GM23338 (cell line): ENCODE measurements around the gene INPP5A. TPM values are rescaled to one million over a fixed set of nuclear protein-coding genes. Genes with fewer than 3 reads are reported as not detected.
"Not testable (repeated sequence)": the region's sequence is repeated elsewhere in the genome, so short reads cannot be mapped to it uniquely, and the experiment has no call there.

Experiments used
- ATAC-seq: fragments of 200-7000 bp; cut with Tn5 transposase; 3 replicates; pipeline ENCODE4 v1.9.1; 2020
- DNase-seq: peaks from one replicate; pipeline ENCODE4 v3.0.0-alpha.2; 2015; ENCODE audit warnings: low spot score
- H2AFZ ChIP-seq: fragments of 200-600 bp; sonication (generic); 2 replicates; pipeline ENCODE4 v1.8.0; 2016; ENCODE audit warnings: antibody characterized with exemption, mild to moderate bottlenecking, moderate library complexity
- H3F3A ChIP-seq: fragments of 200-600 bp; sonication (generic); replicated peaks from 2 replicates; pipeline ENCODE4 v1.8.0; 2017; ENCODE audit warnings: antibody characterized with exemption, mixed run types, low read depth
- H3K27ac ChIP-seq: fragments of 200-600 bp; sonication (generic); 2 replicates; pipeline ENCODE4 v1.6.1; 2016; ENCODE audit warnings: low read depth
- H3K27me3 ChIP-seq: fragments of 200-600 bp; sonication (generic); 2 replicates; pipeline ENCODE4 v1.8.0; 2016; ENCODE audit warnings: mild to moderate bottlenecking, mixed run types, moderate library complexity; ENCODE audit not compliant: insufficient read depth
- H3K36me3 ChIP-seq: fragments of 200-600 bp; sonication (generic); 2 replicates; pipeline ENCODE4 v1.8.0; 2016; ENCODE audit warnings: mild to moderate bottlenecking; ENCODE audit not compliant: insufficient read depth
- H3K4me1 ChIP-seq: fragments of 200-600 bp; sonication (generic); 2 replicates; pipeline ENCODE4 v1.8.0; 2016; ENCODE audit warnings: mild to moderate bottlenecking, moderate library complexity; ENCODE audit not compliant: insufficient read depth
- H3K4me2 ChIP-seq: fragments of 200-600 bp; sonication (generic); 2 replicates; pipeline ENCODE4 v1.7.1; 2017; ENCODE audit warnings: mixed run types
- H3K4me3 ChIP-seq: fragments of 200-600 bp; sonication (generic); 2 replicates; pipeline ENCODE4 v1.6.1; 2016; ENCODE audit warnings: mixed run types
- H3K79me2 ChIP-seq: fragments of 200-600 bp; sonication (generic); replicated peaks from 2 replicates; pipeline ENCODE4 v1.8.0; 2017; ENCODE audit warnings: mild to moderate bottlenecking; ENCODE audit not compliant: insufficient read depth
- H3K9me2 ChIP-seq: fragments of 200-600 bp; sonication (generic); 2 replicates; pipeline ENCODE4 v1.8.0; 2017; ENCODE audit not compliant: insufficient read depth
- H4K20me1 ChIP-seq: fragments of 200-600 bp; sonication (generic); replicated peaks from 2 replicates; pipeline ENCODE4 v1.8.0; 2017; ENCODE audit warnings: mild to moderate bottlenecking; ENCODE audit not compliant: insufficient read depth
- H3K27ac Mint-ChIP-seq: 2 replicates; pipeline ENCODE4 v1.8.0; 2020; ENCODE audit warnings: inconsistent platforms, mild to moderate bottlenecking, moderate library complexity, mixed read lengths
- H3K27me3 Mint-ChIP-seq: 3 replicates; pipeline ENCODE4 v1.8.0; 2022; ENCODE audit warnings: low read depth, mild to moderate bottlenecking, moderate library complexity, mixed read lengths, inconsistent platforms; ENCODE audit not compliant: insufficient read depth, poor library complexity
- H3K36me3 Mint-ChIP-seq: 3 replicates; pipeline ENCODE4 v1.8.0; 2021; ENCODE audit warnings: low read depth, mild to moderate bottlenecking, inconsistent platforms, moderate library complexity, mixed read lengths
- H3K4me1 Mint-ChIP-seq: 3 replicates; pipeline ENCODE4 v1.8.0; 2020; ENCODE audit warnings: mild to moderate bottlenecking, inconsistent platforms, mixed read lengths
- H3K4me3 Mint-ChIP-seq: 3 replicates; pipeline ENCODE4 v1.8.0; 2021; ENCODE audit warnings: moderate library complexity, mild to moderate bottlenecking, inconsistent platforms, mixed read lengths
- H3K9me3 Mint-ChIP-seq: 3 replicates; pipeline ENCODE4 v1.8.0; 2020; ENCODE audit warnings: moderate library complexity, mild to moderate bottlenecking, inconsistent platforms, mixed read lengths
- CTCF ChIP-seq, 2 experiments: fragments of 200-600 bp in 1 of 2; sonication (generic) in 1 of 2; conservative IDR thresholded peaks; 2 replicates each; pipeline versions ENCODE4 v1.5.1 to v1.6.1; 2016 to 2017; ENCODE audit warnings: antibody characterized with exemption in 2 of 2, low read depth in 2 of 2, mild to moderate bottlenecking in 2 of 2, moderate library complexity in 1 of 2
- ETS1 ChIP-seq: IDR thresholded peaks from 2 replicates; pipeline ENCODE4 v1.6.1; 2016; ENCODE audit warnings: antibody characterized with exemption
- EZH2 ChIP-seq: fragments of 200-600 bp; sonication (generic); IDR thresholded peaks from one replicate; pipeline ENCODE4 v1.8.0; 2017; ENCODE audit warnings: antibody characterized with exemption, mild to moderate bottlenecking, low read depth; ENCODE audit not compliant: unreplicated experiment
- JUNB ChIP-seq: IDR thresholded peaks from one replicate; pipeline ENCODE4 v1.6.1; 2016; ENCODE audit warnings: antibody characterized with exemption; ENCODE audit not compliant: unreplicated experiment
- NANOG ChIP-seq: IDR thresholded peaks from 2 replicates; pipeline ENCODE4 v1.6.1; 2016; ENCODE audit warnings: antibody characterized with exemption, borderline replicate concordance
- POLR2AphosphoS5 ChIP-seq: IDR thresholded peaks from 2 replicates; pipeline ENCODE4 v1.6.1; 2016; ENCODE audit warnings: antibody characterized with exemption, low read depth
- ZNF114 ChIP-seq: fragments of 250-450 bp; sonication (Bioruptor Pico); IDR thresholded peaks from 2 replicates; pipeline ENCODE4 v1.5.0; 2020; ENCODE audit warnings: mild to moderate bottlenecking, moderate library complexity
- ZNF331 ChIP-seq: fragments of 250-450 bp; sonication (Bioruptor Pico); IDR thresholded peaks from 2 replicates; pipeline ENCODE4 v1.5.0; 2020; ENCODE audit warnings: low read depth, mild to moderate bottlenecking, moderate library complexity
- ZNF462 ChIP-seq: fragments of 250-450 bp; sonication (Bioruptor Pico); IDR thresholded peaks from 2 replicates; pipeline ENCODE4 v1.5.0; 2020; ENCODE audit warnings: mild to moderate bottlenecking, moderate library complexity
- polyA plus RNA-seq: library from polyadenylated mRNA; unstranded; fragments of >200 nt; fragmentation: Nextera tagmentation; extraction: Ambion mirVana; gene quantifications from 2 replicates; pipeline ENCODE4 v1.2.1, GENCODE V29; 2016
- total RNA-seq: library from RNA; depleted of rRNA; stranded (reverse); fragments of >200 nt; shearing (Covaris generic); gene quantifications from 2 replicates; pipeline ENCODE4 v1.2.3, GENCODE V29; 2014

INPP5A gene
- total and polyA plus RNA-seq, 2 experiments from 2014 or later: 5.9 to 40.6 TPM

GRCh38 chr10:132505546-132505945, 32.0 kb upstream of the INPP5A start:
- not testable (repeated sequence) for H2AFZ ChIP-seq, DNase-seq, H3K27ac ChIP-seq, H3K27me3 ChIP-seq, H3K4me3 Mint-ChIP-seq, H3F3A ChIP-seq, H3K36me3 ChIP-seq, H3K4me1 ChIP-seq, H3K9me2 ChIP-seq, H3K27me3 Mint-ChIP-seq, H4K20me1 ChIP-seq, H3K4me1 Mint-ChIP-seq, H3K27ac Mint-ChIP-seq, ATAC-seq, H3K9me3 Mint-ChIP-seq, H3K4me2 ChIP-seq, H3K79me2 ChIP-seq, H3K36me3 Mint-ChIP-seq, H3K4me3 ChIP-seq

GRCh38 chr10:132506711-132507408, 30.7 kb upstream of the INPP5A start:
- no peaks in the 10 kb centered on the region for H3K4me1 Mint-ChIP-seq
- no peak overlapping the region for H3K4me3 Mint-ChIP-seq
- H3K27ac Mint-ChIP-seq: no peak overlapping the region
- no peaks in the 10 kb centered on the region for H3K36me3 ChIP-seq
- no peaks in the 10 kb centered on the region for H3K9me2 ChIP-seq
- H3K4me3 ChIP-seq: no peak overlapping the region
- no peak overlapping the region for H3K27ac ChIP-seq
- H3K9me3 Mint-ChIP-seq: no peaks in the 10 kb centered on the region
- TF ChIP-seq EZH2 (no peak), NANOG (no peak), ZNF331 (CRISPR knock-in tag) (no peak), POLR2AphosphoS5 (no peak), ETS1 (no peak), JUNB (no peak), ZNF462 (no peak), CTCF (conservative IDR thresholded peaks at IDR 0.05; ENCODE audit: low read depth in 2 of 2) (no peak), ZNF114 (CRISPR knock-in tag) (no peak)
- no peak for DNase-seq
- H3K4me2 ChIP-seq: no peak overlapping the region
- no peaks in the 10 kb centered on the region for H3F3A ChIP-seq
- H3K79me2 ChIP-seq: no peaks in the 10 kb centered on the region
- peaks cover 4% of the 10 kb centered on the region for H3K27me3 Mint-ChIP-seq
- no peaks in the 10 kb centered on the region for H3K4me1 ChIP-seq
- H3K27me3 ChIP-seq: no peaks in the 10 kb centered on the region
- no peaks in the 10 kb centered on the region for H3K36me3 Mint-ChIP-seq
- no peak overlapping the region for H2AFZ ChIP-seq
- no peak for ATAC-seq
- H4K20me1 ChIP-seq: no peaks in the 10 kb centered on the region
